H1 (cell line): ENCODE results near the gene HS6ST3. TPM values are rescaled to one million over a fixed set of nuclear protein-coding genes. Genes with fewer than 3 reads are reported as not detected.

Source experiments
- CTCF ChIA-PET: fragments of 300-600 bp; sonication (Branson Sonifier 250); formaldehyde crosslinking; loops from one replicate; lab custom pipeline; 2021; ENCODE audit not compliant: partially characterized antibody; lab: Charles Lee
- POLR2A ChIA-PET: fragments of 300-600 bp; sonication (Branson Sonifier 250); formaldehyde crosslinking; loops from one replicate; lab custom pipeline; 2021; ENCODE audit warnings: inconsistent platforms; ENCODE audit not compliant: partially characterized antibody; lab: Charles Lee
- DNase-seq, 2 experiments: peaks; one replicate each; pipeline versions ENCODE4 v3.0.0 to v3.0.0-alpha.2; 2010 to 2022; ENCODE audit warnings: low spot score in 2 of 2, low read depth in 1 of 2, mixed read lengths in 1 of 2
- FAIRE-seq: peaks from 2 replicates; lab custom pipeline; 2011; peaks lifted over from hg19 to GRCh38; lab: Jason Lieb, UNC
- H2AFZ ChIP-seq: 2 replicates; pipeline ENCODE4 v1.8.1; 2012; ENCODE audit warnings: low read length, inconsistent platforms
- H2AK5ac ChIP-seq: 2 replicates; pipeline ENCODE4 v1.6.1; 2013; ENCODE audit warnings: low read depth, low read length
- H2BK120ac ChIP-seq: replicated peaks from 2 replicates; pipeline ENCODE3; 2013; ENCODE audit warnings: low read depth, low read length, inconsistent platforms
- H2BK12ac ChIP-seq: 2 replicates; pipeline ENCODE4 v1.6.1; 2013; ENCODE audit warnings: low read depth, low read length
- H2BK15ac ChIP-seq: 2 replicates; pipeline ENCODE4 v1.6.1; 2013; ENCODE audit warnings: low read length
- H2BK20ac ChIP-seq: 2 replicates; pipeline ENCODE4 v1.6.1; 2013; ENCODE audit warnings: low read length
- H2BK5ac ChIP-seq: 2 replicates; pipeline ENCODE4 v1.6.1; 2013; ENCODE audit warnings: low read depth, low read length
- H3K14ac ChIP-seq: 2 replicates; pipeline ENCODE4 v1.6.1; 2013; ENCODE audit warnings: inconsistent platforms; ENCODE audit not compliant: insufficient read length
- H3K18ac ChIP-seq: 2 replicates; pipeline ENCODE4 v1.6.1; 2013; ENCODE audit warnings: low read length; ENCODE audit errors: extremely low read depth
- H3K23ac ChIP-seq: 2 replicates; pipeline ENCODE4 v1.6.1; 2013; ENCODE audit warnings: inconsistent platforms; ENCODE audit not compliant: insufficient read length
- H3K23me2 ChIP-seq: 2 replicates; pipeline ENCODE4 v1.6.1; 2013; ENCODE audit warnings: low read depth, low read length
- H3K27ac ChIP-seq: 2 replicates; pipeline ENCODE4 v1.6.1; 2011; ENCODE audit warnings: low read depth, low read length, inconsistent platforms
- H3K27me3 ChIP-seq, 4 experiments: replicated peaks in 1 of 4; 1 replicate in 1 of 4; 2 replicates in 3 of 4; pipeline versions ENCODE4 v1.6.1 to v1.8.1; 2011 to 2013; ENCODE audit warnings: low read length in 3 of 4, mild to moderate bottlenecking in 3 of 4, inconsistent platforms in 2 of 4, mixed read lengths in 2 of 4, moderate library complexity in 1 of 4; ENCODE audit not compliant: control insufficient read depth in 3 of 4, insufficient read depth in 3 of 4; ENCODE audit errors: extremely low read depth in 1 of 4
- H3K36me3 ChIP-seq, 4 experiments: 2 replicates each; pipeline versions ENCODE4 v1.6.1 to v1.8.1; 2011 to 2013; ENCODE audit warnings: mild to moderate bottlenecking in 4 of 4, low read length in 3 of 4, moderate library complexity in 2 of 4, control low read depth in 1 of 4, inconsistent platforms in 1 of 4; ENCODE audit not compliant: insufficient read depth in 4 of 4, control insufficient read depth in 2 of 4
- H3K4ac ChIP-seq: replicated peaks from 2 replicates; pipeline ENCODE3; 2013; ENCODE audit warnings: low read length, low read depth, mixed read lengths, inconsistent platforms; ENCODE audit not compliant: insufficient read length
- H3K4me1 ChIP-seq, 4 experiments: replicated peaks in 1 of 4; 1 replicate in 1 of 4; 2 replicates in 3 of 4; pipeline versions ENCODE4 v1.6.1 to v1.8.1; 2011 to 2013; ENCODE audit warnings: low read length in 3 of 4, inconsistent platforms in 2 of 4, mixed read lengths in 1 of 4; ENCODE audit not compliant: insufficient read depth in 4 of 4, control insufficient read depth in 3 of 4
- H3K4me2 ChIP-seq, 2 experiments: 2 replicates each; pipeline versions ENCODE4 v1.6.1 to v1.8.1; 2011 to 2013; ENCODE audit warnings: low read depth in 2 of 2, low read length in 2 of 2, control low read depth in 1 of 2, inconsistent platforms in 1 of 2, mild to moderate bottlenecking in 1 of 2; ENCODE audit not compliant: insufficient read depth in 1 of 2
- H3K4me3 ChIP-seq, 4 experiments: fragments of 200-600, 300-600 bp in 1 of 4; sonication (generic), shearing (Covaris generic), sonication (Bioruptor Twin) in 1 of 4; 2 replicates each; pipeline versions ENCODE4 v1.5.1 to v1.8.1; 2011 to 2016; ENCODE audit warnings: low read length in 4 of 4, low read depth in 3 of 4, control low read depth in 2 of 4, inconsistent platforms in 2 of 4, mild to moderate bottlenecking in 2 of 4, mixed read lengths in 1 of 4, moderate library complexity in 1 of 4; ENCODE audit not compliant: insufficient read depth in 2 of 4; ENCODE audit errors: extremely low read depth in 1 of 4
- H3K56ac ChIP-seq: replicated peaks from 2 replicates; pipeline ENCODE3; 2013; ENCODE audit warnings: low read depth, mild to moderate bottlenecking, mixed read lengths, low read length, inconsistent platforms; ENCODE audit not compliant: insufficient read length
- H3K79me1 ChIP-seq: 2 replicates; pipeline ENCODE4 v1.6.1; 2013; ENCODE audit warnings: low read depth, low read length, control low read depth
- H3K79me2 ChIP-seq, 2 experiments: 2 replicates each; pipeline versions ENCODE4 v1.6.1 to v1.8.1; 2012 to 2013; ENCODE audit warnings: low read length in 2 of 2, mild to moderate bottlenecking in 2 of 2, inconsistent platforms in 1 of 2; ENCODE audit not compliant: insufficient read depth in 2 of 2, control insufficient read depth in 1 of 2
- H3K9ac ChIP-seq, 4 experiments: replicated peaks in 1 of 4; 1 replicate in 1 of 4; 2 replicates in 3 of 4; pipeline versions ENCODE4 v1.6.1 to v1.8.1; 2011 to 2013; ENCODE audit warnings: low read depth in 3 of 4, low read length in 3 of 4, control low read depth in 2 of 4, mild to moderate bottlenecking in 2 of 4, moderate library complexity in 2 of 4, inconsistent platforms in 1 of 4; ENCODE audit errors: extremely low read depth in 1 of 4
- H3K9me3 ChIP-seq, 2 experiments: 2 replicates each; pipeline versions ENCODE4 v1.6.1 to v1.8.1; 2012 to 2013; ENCODE audit warnings: mild to moderate bottlenecking in 2 of 2, moderate library complexity in 2 of 2, control low read depth in 1 of 2, inconsistent platforms in 1 of 2, low read depth in 1 of 2, low read length in 1 of 2, mixed read lengths in 1 of 2; ENCODE audit not compliant: insufficient read depth in 2 of 2
- H4K20me1 ChIP-seq, 2 experiments: replicated peaks in 1 of 2; 2 replicates each; pipeline versions ENCODE3 to v1.8.1; 2011 to 2013; ENCODE audit warnings: inconsistent platforms in 2 of 2, low read length in 2 of 2, mild to moderate bottlenecking in 1 of 2; ENCODE audit not compliant: insufficient read depth in 2 of 2, control insufficient read depth in 1 of 2
- H4K5ac ChIP-seq: 2 replicates; pipeline ENCODE4 v1.6.1; 2013; ENCODE audit warnings: low read length, low read depth, mixed read lengths, inconsistent platforms; ENCODE audit not compliant: insufficient read length
- H4K8ac ChIP-seq: 2 replicates; pipeline ENCODE4 v1.8.0; 2013; ENCODE audit warnings: mild to moderate bottlenecking, moderate library complexity, low read length, inconsistent platforms; ENCODE audit not compliant: insufficient read depth; ENCODE audit errors: extremely low read depth
- H4K91ac ChIP-seq: replicated peaks from 2 replicates; pipeline ENCODE3; 2013; ENCODE audit warnings: low read length, mixed read lengths, inconsistent platforms; ENCODE audit not compliant: insufficient read length
- CHD1 ChIP-seq: IDR thresholded peaks from 2 replicates; pipeline ENCODE4 v1.6.1; 2012; ENCODE audit warnings: low read depth, low read length, improper control_type of control experiment
- CREB1 ChIP-seq: IDR thresholded peaks from 2 replicates; pipeline ENCODE4 v1.6.1; 2012; ENCODE audit warnings: inconsistent platforms
- NRF1 ChIP-seq: IDR thresholded peaks from 2 replicates; pipeline ENCODE4 v1.6.1; 2011; ENCODE audit warnings: mild to moderate bottlenecking, low read depth, low read length, improper control_type of control experiment
- WGBS, 2 experiments: shearing (Covaris generic) in 1 of 2; methylation state at CpG; one replicate each; pipeline versions ENCODE4 v1.1.6 to v1.1.7; 2013 to 2015; ENCODE audit warnings: low lambda C conversion rate in 2 of 2, mixed read lengths in 2 of 2, inconsistent platforms in 1 of 2, low coverage in 1 of 2, missing lambda C conversion rate in 1 of 2; ENCODE audit not compliant: insufficient replicate concordance in 2 of 2, insufficient coverage in 1 of 2, insufficient read length in 1 of 2; ENCODE audit errors: extremely low coverage in 1 of 2, missing lambda C conversion rate in 1 of 2; 5-methylcytosine and 5-hydroxymethylcytosine counted together
- polyA plus RNA-seq, 7 experiments: library from polyadenylated mRNA; depleted of rRNA in 3 of 7; stranded (reverse) in 5 of 7; unstranded in 2 of 7; fragments of >200 nt in 5 of 7; fragments of 200-250 nt in 2 of 7; gene quantifications; 1 replicate in 5 of 7; 2 replicates in 1 of 7; 4 replicates in 1 of 7; pipeline versions ENCODE4 v1.2.1 to v1.2.3, GENCODE V29; 2011 to 2013; ENCODE audit warnings: missing spikeins in 2 of 7, mixed read lengths in 2 of 7
- total RNA-seq: library from RNA; stranded (reverse); fragmentation: NEBNext Ultra II Directional; extraction: Animal tissue kit (Norgen Biotek cat#: 25700); gene quantifications from 2 replicates; pipeline ENCODE4 v1.2.1, GENCODE V29; 2021

HS6ST3 gene
- total and polyA plus RNA-seq, 2 of the 8 experiments (the other 6 are each of a cell fraction or from before 2014, with no cell fraction given), result 0.45 to 1.2 TPM

GRCh38 chr13:96795670-96796069, 705.8 kb downstream of the HS6ST3 start:
- Histone ChIP-seq H3K4ac (no peak overlapping the region), H3K4me3 (no peak overlapping the region), H3K14ac (no peak overlapping the region), H3K4me2 (no peak overlapping the region), H2BK20ac (no peak overlapping the region), H3K79me1 (no peaks in the 10 kb centered on the region), H4K91ac (no peak overlapping the region), H2AK5ac (no peak overlapping the region), H2AFZ (no peak overlapping the region), H4K20me1 (no peaks in the 10 kb centered on the region), H2BK15ac (no peak overlapping the region), H3K27ac (no peak overlapping the region), H3K9me3 (no peaks in the 10 kb centered on the region), H3K4me1 (no peaks in the 10 kb centered on the region), H3K27me3 (no peaks in the 10 kb centered on the region; a peak in 1 of 7 replicates), H3K23ac (no peak overlapping the region), H2BK12ac (no peak overlapping the region), H4K8ac (no peak overlapping the region), H3K23me2 (no peaks in the 10 kb centered on the region), H2BK5ac (no peak overlapping the region), H3K56ac (no peak overlapping the region), H3K36me3 (no peaks in the 10 kb centered on the region), H3K79me2 (no peaks in the 10 kb centered on the region), H2BK120ac (no peak overlapping the region), H3K9ac (no peak overlapping the region), H3K18ac (no peak overlapping the region), H4K5ac (no peak overlapping the region)
- ChIA-PET POLR2A (no interaction called here), CTCF (interaction anchor here (1.0 to 1.7 kb wide), 5 partner anchors 12 to 76 kb away, joined by 3 to 5 read pairs (median 4); no protein-coding TSS in a partner anchor)
- FAIRE-seq (no peak), DNase-seq (no peak)
- WGBS, 2 experiments, result 83% methylated on average over 2 of the region's 2 CpGs; no CpG with 5 or more reads in 1 of the 2 experiments
- TF ChIP-seq CHD1 (no peak), NRF1 (no peak), CREB1 (no peak)
